Breast epithelium (tissue), 3 donors: ENCODE measurements around the gene PPP1CC.

ENCODE experiments used
- POLR2A ChIP-seq: fragments of 450-650 bp; IDR thresholded peaks from one replicate; pipeline ENCODE4 v1.6.1; 2016; ENCODE audit warnings: antibody characterized with exemption, mild to moderate bottlenecking, moderate library complexity
- POLR2AphosphoS5 ChIP-seq, 3 donors: sonication (generic); formaldehyde crosslinking; IDR thresholded peaks; one replicate each; pipeline ENCODE4 v1.6.1; 2017; ENCODE audit warnings: antibody characterized with exemption in 3 of 3
- TF ChIP-seq, protein P1 (sequence below), 3 donors: fragments of 450-650 bp; IDR thresholded peaks; one replicate each; pipeline ENCODE4 v1.5.1; 2016 to 2017; ENCODE audit warnings: antibody characterized with exemption in 3 of 3, mild to moderate bottlenecking in 3 of 3, moderate library complexity in 3 of 3

DNA sequence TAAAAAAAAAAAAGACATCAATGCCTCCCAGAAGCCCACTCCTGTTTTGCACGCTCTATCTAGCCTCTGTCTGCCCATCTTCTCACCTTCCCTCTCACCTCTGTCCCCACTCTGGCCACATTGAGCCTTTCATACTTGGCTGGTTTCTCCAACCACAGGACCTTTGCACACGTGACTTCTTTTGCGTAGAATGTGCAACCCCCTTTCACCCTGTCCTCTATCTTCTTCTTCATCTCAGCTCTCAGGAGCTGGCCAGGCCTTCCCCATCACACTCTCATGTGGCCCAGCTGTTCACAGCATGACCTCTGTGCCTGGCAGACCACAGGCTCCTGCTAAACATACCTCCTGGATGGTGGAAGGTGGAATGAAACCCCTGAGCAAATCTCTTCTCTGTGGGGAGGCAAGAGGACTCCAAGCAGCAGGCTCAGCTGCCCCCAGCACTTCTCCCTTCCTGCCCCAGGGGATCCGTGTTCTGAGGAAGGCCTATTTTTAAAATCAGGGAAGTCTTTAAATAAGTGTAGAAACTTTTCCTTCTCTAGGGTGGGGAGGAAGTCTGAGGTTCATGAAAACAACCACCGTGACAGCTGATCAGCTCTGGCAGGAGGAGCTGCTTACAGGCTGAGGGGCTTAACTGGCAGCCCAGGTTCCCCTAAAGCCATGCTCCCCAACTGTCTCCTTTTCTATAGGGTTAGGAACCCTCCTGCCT, 65.3 kb downstream of the PPP1CC start:
- TF ChIP-seq, protein P1, sequence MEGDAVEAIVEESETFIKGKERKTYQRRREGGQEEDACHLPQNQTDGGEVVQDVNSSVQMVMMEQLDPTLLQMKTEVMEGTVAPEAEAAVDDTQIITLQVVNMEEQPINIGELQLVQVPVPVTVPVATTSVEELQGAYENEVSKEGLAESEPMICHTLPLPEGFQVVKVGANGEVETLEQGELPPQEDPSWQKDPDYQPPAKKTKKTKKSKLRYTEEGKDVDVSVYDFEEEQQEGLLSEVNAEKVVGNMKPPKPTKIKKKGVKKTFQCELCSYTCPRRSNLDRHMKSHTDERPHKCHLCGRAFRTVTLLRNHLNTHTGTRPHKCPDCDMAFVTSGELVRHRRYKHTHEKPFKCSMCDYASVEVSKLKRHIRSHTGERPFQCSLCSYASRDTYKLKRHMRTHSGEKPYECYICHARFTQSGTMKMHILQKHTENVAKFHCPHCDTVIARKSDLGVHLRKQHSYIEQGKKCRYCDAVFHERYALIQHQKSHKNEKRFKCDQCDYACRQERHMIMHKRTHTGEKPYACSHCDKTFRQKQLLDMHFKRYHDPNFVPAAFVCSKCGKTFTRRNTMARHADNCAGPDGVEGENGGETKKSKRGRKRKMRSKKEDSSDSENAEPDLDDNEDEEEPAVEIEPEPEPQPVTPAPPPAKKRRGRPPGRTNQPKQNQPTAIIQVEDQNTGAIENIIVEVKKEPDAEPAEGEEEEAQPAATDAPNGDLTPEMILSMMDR (IDR thresholded peaks at IDR 0.05): no peak
- TF ChIP-seq POLR2A (no peak), POLR2AphosphoS5 (IDR thresholded peaks at IDR 0.05) (no peak)
